H1 (cell line): ENCODE measurements around the gene ZFAND3. TPM values are rescaled to one million over a fixed set of nuclear protein-coding genes. Genes with fewer than 3 reads are reported as not detected.

ENCODE experiments used
- CTCF ChIA-PET: fragments of 300-600 bp; sonication (Branson Sonifier 250); formaldehyde crosslinking; loops from one replicate; lab custom pipeline; 2021; ENCODE audit not compliant: partially characterized antibody; lab: Charles Lee
- POLR2A ChIA-PET: fragments of 300-600 bp; sonication (Branson Sonifier 250); formaldehyde crosslinking; loops from one replicate; lab custom pipeline; 2021; ENCODE audit warnings: inconsistent platforms; ENCODE audit not compliant: partially characterized antibody; lab: Charles Lee
- DNase-seq, 2 experiments: peaks; one replicate each; pipeline versions ENCODE4 v3.0.0 to v3.0.0-alpha.2; 2010 to 2022; ENCODE audit warnings: low spot score in 2 of 2, low read depth in 1 of 2, mixed read lengths in 1 of 2
- FAIRE-seq: peaks from 2 replicates; lab custom pipeline; 2011; peaks lifted over from hg19 to GRCh38; lab: Jason Lieb, UNC
- H2AFZ ChIP-seq: 2 replicates; pipeline ENCODE4 v1.8.1; 2012; ENCODE audit warnings: low read length, inconsistent platforms
- H2AK5ac ChIP-seq: 2 replicates; pipeline ENCODE4 v1.6.1; 2013; ENCODE audit warnings: low read depth, low read length
- H2BK120ac ChIP-seq: replicated peaks from 2 replicates; pipeline ENCODE3; 2013; ENCODE audit warnings: low read depth, low read length, inconsistent platforms
- H2BK12ac ChIP-seq: 2 replicates; pipeline ENCODE4 v1.6.1; 2013; ENCODE audit warnings: low read depth, low read length
- H2BK15ac ChIP-seq: 2 replicates; pipeline ENCODE4 v1.6.1; 2013; ENCODE audit warnings: low read length
- H2BK20ac ChIP-seq: 2 replicates; pipeline ENCODE4 v1.6.1; 2013; ENCODE audit warnings: low read length
- H2BK5ac ChIP-seq: 2 replicates; pipeline ENCODE4 v1.6.1; 2013; ENCODE audit warnings: low read depth, low read length
- H3K14ac ChIP-seq: 2 replicates; pipeline ENCODE4 v1.6.1; 2013; ENCODE audit warnings: inconsistent platforms; ENCODE audit not compliant: insufficient read length
- H3K18ac ChIP-seq: 2 replicates; pipeline ENCODE4 v1.6.1; 2013; ENCODE audit warnings: low read length; ENCODE audit errors: extremely low read depth
- H3K23ac ChIP-seq: 2 replicates; pipeline ENCODE4 v1.6.1; 2013; ENCODE audit warnings: inconsistent platforms; ENCODE audit not compliant: insufficient read length
- H3K23me2 ChIP-seq: 2 replicates; pipeline ENCODE4 v1.6.1; 2013; ENCODE audit warnings: low read depth, low read length
- H3K27ac ChIP-seq: 2 replicates; pipeline ENCODE4 v1.6.1; 2011; ENCODE audit warnings: low read depth, low read length, inconsistent platforms
- H3K27me3 ChIP-seq, 4 experiments: replicated peaks in 1 of 4; 1 replicate in 1 of 4; 2 replicates in 3 of 4; pipeline versions ENCODE4 v1.6.1 to v1.8.1; 2011 to 2013; ENCODE audit warnings: low read length in 3 of 4, mild to moderate bottlenecking in 3 of 4, inconsistent platforms in 2 of 4, mixed read lengths in 2 of 4, moderate library complexity in 1 of 4; ENCODE audit not compliant: control insufficient read depth in 3 of 4, insufficient read depth in 3 of 4; ENCODE audit errors: extremely low read depth in 1 of 4
- H3K36me3 ChIP-seq, 4 experiments: 2 replicates each; pipeline versions ENCODE4 v1.6.1 to v1.8.1; 2011 to 2013; ENCODE audit warnings: mild to moderate bottlenecking in 4 of 4, low read length in 3 of 4, moderate library complexity in 2 of 4, control low read depth in 1 of 4, inconsistent platforms in 1 of 4; ENCODE audit not compliant: insufficient read depth in 4 of 4, control insufficient read depth in 2 of 4
- H3K4ac ChIP-seq: replicated peaks from 2 replicates; pipeline ENCODE3; 2013; ENCODE audit warnings: low read length, low read depth, mixed read lengths, inconsistent platforms; ENCODE audit not compliant: insufficient read length
- H3K4me1 ChIP-seq, 4 experiments: replicated peaks in 1 of 4; 1 replicate in 1 of 4; 2 replicates in 3 of 4; pipeline versions ENCODE4 v1.6.1 to v1.8.1; 2011 to 2013; ENCODE audit warnings: low read length in 3 of 4, inconsistent platforms in 2 of 4, mixed read lengths in 1 of 4; ENCODE audit not compliant: insufficient read depth in 4 of 4, control insufficient read depth in 3 of 4
- H3K4me2 ChIP-seq, 2 experiments: 2 replicates each; pipeline versions ENCODE4 v1.6.1 to v1.8.1; 2011 to 2013; ENCODE audit warnings: low read depth in 2 of 2, low read length in 2 of 2, control low read depth in 1 of 2, inconsistent platforms in 1 of 2, mild to moderate bottlenecking in 1 of 2; ENCODE audit not compliant: insufficient read depth in 1 of 2
- H3K4me3 ChIP-seq, 4 experiments: fragments of 200-600, 300-600 bp in 1 of 4; sonication (generic), shearing (Covaris generic), sonication (Bioruptor Twin) in 1 of 4; 2 replicates each; pipeline versions ENCODE4 v1.5.1 to v1.8.1; 2011 to 2016; ENCODE audit warnings: low read length in 4 of 4, low read depth in 3 of 4, control low read depth in 2 of 4, inconsistent platforms in 2 of 4, mild to moderate bottlenecking in 2 of 4, mixed read lengths in 1 of 4, moderate library complexity in 1 of 4; ENCODE audit not compliant: insufficient read depth in 2 of 4; ENCODE audit errors: extremely low read depth in 1 of 4
- H3K56ac ChIP-seq: replicated peaks from 2 replicates; pipeline ENCODE3; 2013; ENCODE audit warnings: low read depth, mild to moderate bottlenecking, mixed read lengths, low read length, inconsistent platforms; ENCODE audit not compliant: insufficient read length
- H3K79me1 ChIP-seq: 2 replicates; pipeline ENCODE4 v1.6.1; 2013; ENCODE audit warnings: low read depth, low read length, control low read depth
- H3K79me2 ChIP-seq, 2 experiments: 2 replicates each; pipeline versions ENCODE4 v1.6.1 to v1.8.1; 2012 to 2013; ENCODE audit warnings: low read length in 2 of 2, mild to moderate bottlenecking in 2 of 2, inconsistent platforms in 1 of 2; ENCODE audit not compliant: insufficient read depth in 2 of 2, control insufficient read depth in 1 of 2
- H3K9ac ChIP-seq, 4 experiments: replicated peaks in 1 of 4; 1 replicate in 1 of 4; 2 replicates in 3 of 4; pipeline versions ENCODE4 v1.6.1 to v1.8.1; 2011 to 2013; ENCODE audit warnings: low read depth in 3 of 4, low read length in 3 of 4, control low read depth in 2 of 4, mild to moderate bottlenecking in 2 of 4, moderate library complexity in 2 of 4, inconsistent platforms in 1 of 4; ENCODE audit errors: extremely low read depth in 1 of 4
- H3K9me3 ChIP-seq, 2 experiments: 2 replicates each; pipeline versions ENCODE4 v1.6.1 to v1.8.1; 2012 to 2013; ENCODE audit warnings: mild to moderate bottlenecking in 2 of 2, moderate library complexity in 2 of 2, control low read depth in 1 of 2, inconsistent platforms in 1 of 2, low read depth in 1 of 2, low read length in 1 of 2, mixed read lengths in 1 of 2; ENCODE audit not compliant: insufficient read depth in 2 of 2
- H4K20me1 ChIP-seq, 2 experiments: replicated peaks in 1 of 2; 2 replicates each; pipeline versions ENCODE3 to v1.8.1; 2011 to 2013; ENCODE audit warnings: inconsistent platforms in 2 of 2, low read length in 2 of 2, mild to moderate bottlenecking in 1 of 2; ENCODE audit not compliant: insufficient read depth in 2 of 2, control insufficient read depth in 1 of 2
- H4K5ac ChIP-seq: 2 replicates; pipeline ENCODE4 v1.6.1; 2013; ENCODE audit warnings: low read length, low read depth, mixed read lengths, inconsistent platforms; ENCODE audit not compliant: insufficient read length
- H4K8ac ChIP-seq: 2 replicates; pipeline ENCODE4 v1.8.0; 2013; ENCODE audit warnings: mild to moderate bottlenecking, moderate library complexity, low read length, inconsistent platforms; ENCODE audit not compliant: insufficient read depth; ENCODE audit errors: extremely low read depth
- H4K91ac ChIP-seq: replicated peaks from 2 replicates; pipeline ENCODE3; 2013; ENCODE audit warnings: low read length, mixed read lengths, inconsistent platforms; ENCODE audit not compliant: insufficient read length
- CTBP2 ChIP-seq: IDR thresholded peaks from 2 replicates; pipeline ENCODE4 v1.7.0; 2011; ENCODE audit warnings: borderline replicate concordance, mild to moderate bottlenecking, moderate library complexity, mixed read lengths, low read length; ENCODE audit not compliant: insufficient read depth, insufficient read length
- EP300 ChIP-seq, 2 experiments: IDR thresholded peaks; 1 replicate in 1 of 2; 2 replicates in 1 of 2; pipeline ENCODE4 v1.6.1; 2011 to 2012; ENCODE audit warnings: low read depth in 2 of 2, low read length in 2 of 2, mild to moderate bottlenecking in 2 of 2, borderline replicate concordance in 1 of 2, inconsistent platforms in 1 of 2, moderate library complexity in 1 of 2
- FOSL1 ChIP-seq: IDR thresholded peaks from 2 replicates; pipeline ENCODE4 v1.6.1; 2011; ENCODE audit warnings: mild to moderate bottlenecking, low read depth, low read length, moderate library complexity; ENCODE audit not compliant: insufficient read depth
- MAFK ChIP-seq: IDR thresholded peaks from 2 replicates; pipeline ENCODE4 v1.6.1; 2012; ENCODE audit warnings: low read depth, mild to moderate bottlenecking, improper control_type of control experiment, low read length
- RBBP5 ChIP-seq: IDR thresholded peaks from 2 replicates; pipeline ENCODE4 v1.7.1; 2012; ENCODE audit warnings: low read depth, mild to moderate bottlenecking, inconsistent platforms, low read length, moderate library complexity, borderline replicate concordance
- RFX5 ChIP-seq: IDR thresholded peaks from 2 replicates; pipeline ENCODE4 v1.6.1; 2011; ENCODE audit warnings: low read depth, low read length, improper control_type of control experiment, borderline replicate concordance
- SP1 ChIP-seq: IDR thresholded peaks from 2 replicates; pipeline ENCODE4 v1.6.1; 2011; ENCODE audit warnings: low read depth, low read length
- WGBS, 2 experiments: shearing (Covaris generic) in 1 of 2; methylation state at CpG; one replicate each; pipeline versions ENCODE4 v1.1.6 to v1.1.7; 2013 to 2015; ENCODE audit warnings: low lambda C conversion rate in 2 of 2, mixed read lengths in 2 of 2, inconsistent platforms in 1 of 2, low coverage in 1 of 2, missing lambda C conversion rate in 1 of 2; ENCODE audit not compliant: insufficient replicate concordance in 2 of 2, insufficient coverage in 1 of 2, insufficient read length in 1 of 2; ENCODE audit errors: extremely low coverage in 1 of 2, missing lambda C conversion rate in 1 of 2; 5-methylcytosine and 5-hydroxymethylcytosine counted together
- polyA plus RNA-seq, 7 experiments: library from polyadenylated mRNA; depleted of rRNA in 3 of 7; stranded (reverse) in 5 of 7; unstranded in 2 of 7; fragments of >200 nt in 5 of 7; fragments of 200-250 nt in 2 of 7; gene quantifications; 1 replicate in 5 of 7; 2 replicates in 1 of 7; 4 replicates in 1 of 7; pipeline versions ENCODE4 v1.2.1 to v1.2.3, GENCODE V29; 2011 to 2013; ENCODE audit warnings: missing spikeins in 2 of 7, mixed read lengths in 2 of 7
- total RNA-seq: library from RNA; stranded (reverse); fragmentation: NEBNext Ultra II Directional; extraction: Animal tissue kit (Norgen Biotek cat#: 25700); gene quantifications from 2 replicates; pipeline ENCODE4 v1.2.1, GENCODE V29; 2021

Gene ZFAND3
- total and polyA plus RNA-seq, 2 of the 8 experiments (the other 6 are each of a cell fraction or from before 2014, with no cell fraction given), result 13.0 to 51.3 TPM

DNA sequence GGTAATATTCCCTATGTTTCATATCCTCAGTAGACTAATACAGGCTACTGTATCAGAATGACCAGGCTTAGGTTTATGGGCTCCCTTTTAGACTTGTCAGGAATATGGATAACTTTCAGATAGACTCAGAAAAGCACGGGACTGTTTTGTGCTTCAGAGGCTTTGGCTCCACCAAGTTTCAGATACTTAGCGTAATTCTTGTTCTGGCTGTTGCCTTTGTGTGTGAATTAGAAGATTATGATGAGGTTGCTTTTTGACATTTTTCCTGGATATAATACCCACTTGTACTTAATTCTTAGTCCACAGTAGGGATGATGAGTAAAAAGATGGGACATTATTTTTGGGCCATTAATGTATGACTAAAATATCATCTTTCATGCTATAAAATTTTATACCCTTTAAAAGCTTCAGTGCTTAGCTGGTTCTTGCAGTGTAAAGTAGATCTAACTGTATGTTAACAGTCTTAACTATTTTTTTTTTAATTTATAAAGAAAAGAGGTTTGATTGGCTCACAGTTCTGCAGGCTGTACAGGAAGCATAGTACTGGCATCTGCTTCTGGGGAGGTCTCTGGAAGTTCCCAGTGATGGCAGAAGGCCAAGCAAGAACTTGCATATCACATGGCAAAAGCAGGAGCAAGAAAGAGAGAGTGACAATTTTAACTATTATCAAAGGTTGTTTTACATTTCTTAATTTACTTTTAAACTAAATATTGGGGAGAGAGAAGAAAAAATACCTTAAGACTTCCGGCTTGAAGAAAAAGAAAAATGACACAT, 120.7 kb downstream of the ZFAND3 start:
- H3K56ac ChIP-seq, result no peak overlapping the region
- H3K23me2 ChIP-seq, result no peaks in the 10 kb centered on the region
- H3K9me3 ChIP-seq, result no peaks in the 10 kb centered on the region
- no peak overlapping the region for H3K4ac ChIP-seq
- no peak overlapping the region for H3K23ac ChIP-seq
- no peak overlapping the region for H3K27ac ChIP-seq
- WGBS, 2 experiments, result 88% methylated on average over 3 of the region's 3 CpGs; no CpG with 5 or more reads in 1 of the 2 experiments
- no peak overlapping the region for H2BK15ac ChIP-seq
- H2BK12ac ChIP-seq, result no peak overlapping the region
- no peak for FAIRE-seq
- H2AK5ac ChIP-seq, result no peak overlapping the region
- H4K5ac ChIP-seq, result no peak overlapping the region
- TF ChIP-seq EP300 (IDR thresholded peaks at IDR 0.05; ENCODE audit: borderline replicate concordance in 1 of 2, low read depth in 2 of 2, low read length in 2 of 2), result no peak
- no peak for TF ChIP-seq CTBP2
- no peak for TF ChIP-seq RBBP5
- TF ChIP-seq FOSL1, result no peak
- TF ChIP-seq SP1, result no peak
- TF ChIP-seq RFX5, result no peak
- TF ChIP-seq MAFK, result no peak
- TF ChIP-seq, all 59 proteins: peak for 0
- Histone ChIP-seq H2BK20ac (no peak overlapping the region), H2BK120ac (no peak overlapping the region), H3K36me3 (no peaks in the 10 kb centered on the region), H3K79me1 (peaks cover 3% of the 10 kb centered on the region), H3K14ac (no peak overlapping the region), H4K20me1 (peaks cover 3 to 5% of the 10 kb centered on the region in 2 experiments), H2BK5ac (no peak overlapping the region), H3K79me2 (0 out of 4 replicates have a peak, but pooled peaks cover 0 to 5% of the 10 kb centered on the region in 2 experiments), H3K4me1 (peaks cover 0 to 5% (median 0%) of the 10 kb centered on the region in 4 experiments; a peak in 1 of 7 replicates), H3K27me3 (no peaks in the 10 kb centered on the region), H4K8ac (no peak overlapping the region), H4K91ac (no peak overlapping the region), H3K9ac (no peak overlapping the region), H3K4me2 (no peak overlapping the region), H3K4me3 (no peak overlapping the region), H3K18ac (no peak overlapping the region), H2AFZ (no peak overlapping the region)
- POLR2A ChIA-PET, result no interaction called here
- DNase-seq, result no peak
- CTCF ChIA-PET, result no interaction called here
